Neuron (in vitro differentiated cells): ENCODE data around the gene ABHD17B.
"Not testable (repeated sequence)": the region's sequence is repeated elsewhere in the genome, so short reads cannot be mapped to it uniquely, and the experiment has no call there.

Experiments
- H2AFZ ChIP-seq: one replicate; pipeline ENCODE4 v1.6.1; 2013; ENCODE audit warnings: low read depth, mild to moderate bottlenecking, inconsistent platforms, low read length, moderate library complexity
- H3K27me3 ChIP-seq: one replicate; pipeline ENCODE4 v1.6.1; 2013; ENCODE audit warnings: low read length; ENCODE audit not compliant: insufficient read depth
- H3K36me3 ChIP-seq: one replicate; pipeline ENCODE4 v1.6.1; 2013; ENCODE audit warnings: low read length; ENCODE audit not compliant: insufficient read depth
- H3K4me1 ChIP-seq: one replicate; pipeline ENCODE4 v1.6.1; 2013; ENCODE audit warnings: low read length; ENCODE audit not compliant: insufficient read depth
- H3K4me3 ChIP-seq: 2 replicates; pipeline ENCODE4 v1.5.1; 2013; ENCODE audit warnings: mild to moderate bottlenecking, low read length, moderate library complexity
- H3K9me3 ChIP-seq: one replicate; pipeline ENCODE4 v1.6.1; 2013; ENCODE audit warnings: low read length

The ABHD17B gene

GRCh38 chr9:71911061-71911907 is at the start of gene ABHD17B, which contains the start of gene C9orf85:
Gene ABHD17B (minus strand): TSS chr9:71911193. CDS start chr9:71875080, 36,113 bp downstream.
Gene C9orf85 (plus strand): TSS chr9:71911639. CDS start chr9:71911735, 96 bp downstream.
- Histone ChIP-seq H3K4me3 (peak within 1 kb of the TSS; percentile 82), H3K27me3 (no peaks in the 10 kb centered on the region), H3K4me1 (peaks cover 31% of the 10 kb centered on the region), H2AFZ (peak within 1 kb of the TSS; percentile 29), H3K36me3 (peaks cover 2% of the 10 kb centered on the region), H3K9me3 (peaks cover 2% of the 10 kb centered on the region)

GRCh38 chr9:71955300-71955915 is 44.4 kb upstream of the ABHD17B start:
- Histone ChIP-seq H3K36me3 (peaks cover 5% of the 10 kb centered on the region), H3K9me3 (no peaks in the 10 kb centered on the region), H3K4me3 (no peak overlapping the region), H2AFZ (no peak overlapping the region), H3K4me1 (no peaks in the 10 kb centered on the region), H3K27me3 (no peaks in the 10 kb centered on the region)

- H3K36me3 ChIP-seq, H3K4me1 ChIP-seq, H3K27me3 ChIP-seq, H3K4me3 ChIP-seq, H3K9me3 ChIP-seq, H2AFZ ChIP-seq: not testable (repeated sequence)
Observed at GRCh38 chr9:71954652-71955051, 43.7 kb upstream of the ABHD17B start.

GRCh38 chr9:71944754-71945375 is 33.9 kb upstream of the ABHD17B start:
- Histone ChIP-seq H2AFZ (no peak overlapping the region), H3K9me3 (no peaks in the 10 kb centered on the region), H3K4me3 (no peak overlapping the region), H3K4me1 (no peaks in the 10 kb centered on the region), H3K36me3 (peaks cover 8% of the 10 kb centered on the region), H3K27me3 (no peaks in the 10 kb centered on the region)

GRCh38 chr9:71941998-71942567 is 31.1 kb upstream of the ABHD17B start:
- H3K27me3 ChIP-seq, result no peaks in the 10 kb centered on the region
- no peaks in the 10 kb centered on the region for H3K36me3 ChIP-seq
- H2AFZ ChIP-seq, result no peak overlapping the region
- H3K4me3 ChIP-seq, result no peak overlapping the region
- H3K9me3 ChIP-seq, result no peaks in the 10 kb centered on the region
- H3K4me1 ChIP-seq, result no peaks in the 10 kb centered on the region

- H3K9me3 ChIP-seq, result no peaks in the 10 kb centered on the region
- H3K27me3 ChIP-seq, result no peaks in the 10 kb centered on the region
- no peak overlapping the region for H2AFZ ChIP-seq
- no peak overlapping the region for H3K4me3 ChIP-seq
- H3K36me3 ChIP-seq, result no peaks in the 10 kb centered on the region
- H3K4me1 ChIP-seq, result no peaks in the 10 kb centered on the region
Observed at GRCh38 chr9:71941060-71941568, 30.1 kb upstream of the ABHD17B start.

GRCh38 chr9:71937898-71938297 is 26.9 kb upstream of the ABHD17B start:
- no peaks in the 10 kb centered on the region for H3K9me3 ChIP-seq
- H3K4me3 ChIP-seq, result no peak overlapping the region
- no peaks in the 10 kb centered on the region for H3K4me1 ChIP-seq
- H2AFZ ChIP-seq, result no peak overlapping the region
- no peaks in the 10 kb centered on the region for H3K27me3 ChIP-seq
- H3K36me3 ChIP-seq, result no peaks in the 10 kb centered on the region

- H3K4me1 ChIP-seq, result no peaks in the 10 kb centered on the region
Observed at GRCh38 chr9:71937070-71937625, 26.2 kb upstream of the ABHD17B start.

GRCh38 chr9:71936066-71936465 is 25.1 kb upstream of the ABHD17B start:
- H3K36me3 ChIP-seq, result no peaks in the 10 kb centered on the region
- no peaks in the 10 kb centered on the region for H3K9me3 ChIP-seq
- no peaks in the 10 kb centered on the region for H3K27me3 ChIP-seq
- H3K4me3 ChIP-seq, result no peak overlapping the region
- H2AFZ ChIP-seq, result no peak overlapping the region
- H3K4me1 ChIP-seq, result no peaks in the 10 kb centered on the region

More at GRCh38 chr9:71937070-71937625, 26.2 kb upstream of the ABHD17B start:
- Histone ChIP-seq H2AFZ (no peak overlapping the region), H3K9me3 (no peaks in the 10 kb centered on the region), H3K4me3 (no peak overlapping the region), H3K27me3 (no peaks in the 10 kb centered on the region), H3K36me3 (no peaks in the 10 kb centered on the region)

GRCh38 chr9:71931166-71931565 is 20.2 kb upstream of the ABHD17B start:
- Histone ChIP-seq H3K4me3 (no peak overlapping the region), H2AFZ (no peak overlapping the region), H3K4me1 (no peaks in the 10 kb centered on the region), H3K9me3 (no peaks in the 10 kb centered on the region), H3K36me3 (no peaks in the 10 kb centered on the region), H3K27me3 (no peaks in the 10 kb centered on the region)

- H2AFZ ChIP-seq, result no peak overlapping the region
- no peak overlapping the region for H3K4me3 ChIP-seq
- H3K4me1 ChIP-seq, result no peaks in the 10 kb centered on the region
- H3K9me3 ChIP-seq, result no peaks in the 10 kb centered on the region
- no peaks in the 10 kb centered on the region for H3K27me3 ChIP-seq
- H3K36me3 ChIP-seq, result no peaks in the 10 kb centered on the region
Observed at GRCh38 chr9:71929791-71930440, 18.9 kb upstream of the ABHD17B start.

GRCh38 chr9:71929223-71929622 is 18.2 kb upstream of the ABHD17B start:
- Histone ChIP-seq H3K36me3 (no peaks in the 10 kb centered on the region), H3K4me3 (no peak overlapping the region), H3K4me1 (no peaks in the 10 kb centered on the region), H3K9me3 (no peaks in the 10 kb centered on the region), H2AFZ (no peak overlapping the region), H3K27me3 (no peaks in the 10 kb centered on the region)
